ENCODE data around the gene ADCY4. TPM values are rescaled to one million over a fixed set of nuclear protein-coding genes. Genes with fewer than 3 reads are reported as not detected.

ADCY4 gene
- total and polyA plus RNA-seq, 2 donors (not counting 3 experiments of a cell fraction or from before 2014, with no cell fraction given) = 81.6 to 84.0 TPM

DNA sequence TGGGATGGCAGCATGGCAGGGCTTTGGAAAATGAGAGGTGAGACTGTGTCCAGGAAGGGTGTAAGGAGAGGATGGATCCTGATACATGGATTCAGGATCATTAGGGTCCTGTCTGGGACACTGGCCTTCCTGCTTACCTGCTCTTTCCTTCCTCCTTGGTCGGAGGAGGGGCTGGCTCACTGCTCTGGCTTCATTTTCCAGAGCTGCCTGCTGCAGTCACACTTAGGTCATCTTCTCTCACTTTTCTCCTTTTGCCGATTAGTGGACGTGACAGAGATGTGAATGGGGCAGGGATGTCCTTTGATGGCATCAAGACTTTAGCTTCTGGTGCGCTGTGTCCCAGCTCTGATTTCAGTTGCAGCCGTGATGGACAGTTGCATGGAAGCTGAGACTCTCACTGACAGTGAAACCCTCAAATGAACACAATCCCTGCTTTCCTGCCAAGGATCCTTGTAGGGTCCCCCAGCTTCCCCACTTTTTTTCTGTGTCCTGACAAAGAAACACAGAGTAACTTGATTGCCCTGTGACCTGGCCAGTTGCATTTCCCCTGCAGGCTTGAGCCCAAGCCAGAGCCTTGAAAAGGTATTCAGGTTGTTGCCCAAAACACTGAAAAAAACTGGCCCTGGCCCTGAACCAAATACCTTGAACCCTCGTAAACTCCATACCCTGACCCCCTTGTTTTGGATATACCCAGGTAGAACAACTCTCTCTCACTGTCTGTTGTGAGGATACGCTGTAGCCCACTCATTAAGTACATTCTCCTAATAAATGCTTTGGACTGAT is 26.3 kb downstream of the ADCY4 start:
- Histone ChIP-seq H3K9me1 (replicated peaks; ENCODE audit: control insufficient read depth, extremely low read depth, insufficient read depth, low read length) (no peaks in the 10 kb centered on the region), H3K4me3 (replicated peaks in 1 of 3; ENCODE audit: insufficient read depth in 1 of 3, low read depth in 1 of 3, low read length in 3 of 3) (no peak overlapping the region), H3K9me3 (replicated peaks; ENCODE audit: control insufficient read depth, insufficient read depth, low read length) (no peaks in the 10 kb centered on the region), H3K4me2 (ENCODE audit: insufficient read depth, low read length) (no peak overlapping the region), H3K36me3 (ENCODE audit: control insufficient read depth in 2 of 2, extremely low read depth in 1 of 2, insufficient read depth in 2 of 2, low read length in 2 of 2) (peaks cover 0 to 29% of the 10 kb centered on the region in 2 experiments), H3K27ac (ENCODE audit: insufficient read depth, low read depth, low read length) (no peak overlapping the region), H3K9ac (replicated peaks; ENCODE audit: extremely low read depth, insufficient read depth, low read length) (no peak overlapping the region), H4K20me1 (replicated peaks; ENCODE audit: control insufficient read depth, extremely low read depth, insufficient read depth, low read length) (no peaks in the 10 kb centered on the region), H3K27me3 (ENCODE audit: control insufficient read depth in 2 of 2, insufficient read depth in 2 of 2, low read length in 2 of 2) (no peaks in the 10 kb centered on the region), H3K4me1 (ENCODE audit: control insufficient read depth, extremely low read depth, insufficient read depth, low read length) (peaks cover 37% of the 10 kb centered on the region), H2AFZ (ENCODE audit: low read depth, low read length) (no peak overlapping the region), H3K79me2 (ENCODE audit: control insufficient read depth, insufficient read depth, low read length) (no peaks in the 10 kb centered on the region)
- dilution Hi-C loops (cut with MboI; ENCODE audit: extremely low pct_ligation_motif_present, low sequenced_read_pairs) = no loop called here
- POLR2A ChIA-PET = interaction anchor here (0.9 to 1.2 kb wide), 3 partner anchors 66 to 95 kb away, joined by 3 to 4 read pairs (median 3); partner anchors contain the start of genes CHMP4A, MDP1 and TINF2
- BruUV-seq (replicated peaks) = no TSS peak
- FAIRE-seq (no peak), DNase-seq (ENCODE audit: low read depth, low spot score) (no peak)
- intact Hi-C loops (cut with micrococcal nuclease) = loop anchor here (1.0 kb wide), 2 partner anchors 37 to 66 kb away; partner anchors contain the start of genes RABGGTA and TINF2
- no peak for TF ChIP-seq GATA2 (IDR thresholded peaks at IDR 0.05; ENCODE audit: insufficient read depth, insufficient read length, low read depth, low read length)
- TF ChIP-seq CTCF (IDR thresholded peaks at IDR 0.05; ENCODE audit: extremely low read depth in 1 of 2, insufficient read depth in 1 of 2, low read depth in 1 of 2, low read length in 2 of 2) = peak in 1 of 2 donors; percentile 1
- CTCF ChIA-PET = interaction anchor here (0.6 to 7.4 kb wide), 45 partner anchors 8 to 754 kb away, joined by 3 to 122 read pairs (median 5); partner anchors contain the start of genes CHMP4A, DHRS1, GMPR2 and IPO4
